Kidney (tissue), 14 donors: ENCODE measurements around the gene BPTF. TPM values are rescaled to one million over a fixed set of nuclear protein-coding genes. Genes with fewer than 3 reads are reported as not detected.
"Not testable (repeated sequence)": the region's sequence is repeated elsewhere in the genome, so short reads cannot be mapped to it uniquely, and the experiment has no call there.

Source experiments
- DNase-seq, 5 donors: peaks; one replicate each; pipeline ENCODE4 v3.0.0-alpha.2; 2013 to 2020
- FAIRE-seq: peaks from 2 replicates; lab custom pipeline; 2012; peaks lifted over from hg19 to GRCh38; lab: Jason Lieb, UNC
- H3K27ac ChIP-seq, 2 donors: one replicate each; pipeline ENCODE4 v1.7.0; 2013; ENCODE audit warnings: low read depth in 2 of 2, low read length in 2 of 2, inconsistent platforms in 1 of 2
- H3K27me3 ChIP-seq: one replicate; pipeline ENCODE4 v1.7.1; 2013; ENCODE audit warnings: low read length, inconsistent platforms; ENCODE audit not compliant: control insufficient read depth, insufficient read depth
- H3K36me3 ChIP-seq, 3 donors: one replicate each; pipeline versions ENCODE4 v1.7.0 to v1.7.1; 2013; ENCODE audit warnings: low read length in 3 of 3, control low read depth in 1 of 3, inconsistent platforms in 1 of 3; ENCODE audit not compliant: insufficient read depth in 3 of 3, control insufficient read depth in 2 of 3
- H3K4me1 ChIP-seq, 3 donors: one replicate each; pipeline versions ENCODE4 v1.7.0 to v1.7.1; 2013; ENCODE audit warnings: low read length in 3 of 3, inconsistent platforms in 1 of 3, low read depth in 1 of 3; ENCODE audit not compliant: control insufficient read depth in 2 of 3, insufficient read depth in 2 of 3
- H3K4me3 ChIP-seq, 3 donors: one replicate each; pipeline versions ENCODE4 v1.7.0 to v1.8.1; 2013; ENCODE audit warnings: low read length in 3 of 3, control low read depth in 1 of 3, inconsistent platforms in 1 of 3
- H3K9ac ChIP-seq, 3 donors: one replicate each; pipeline versions ENCODE4 v1.7.0 to v1.7.1; 2013; ENCODE audit warnings: low read length in 3 of 3, control low read depth in 1 of 3, inconsistent platforms in 1 of 3
- H3K9me3 ChIP-seq, 3 donors: one replicate each; pipeline versions ENCODE4 v1.7.0 to v1.7.1; 2013; ENCODE audit warnings: low read length in 3 of 3, control low read depth in 1 of 3, inconsistent platforms in 1 of 3; ENCODE audit not compliant: control insufficient read depth in 2 of 3, insufficient read depth in 1 of 3
- CTCF ChIP-seq: IDR thresholded peaks from 3 replicates; pipeline ENCODE4 v1.5.1; 2012; ENCODE audit warnings: mild to moderate bottlenecking, moderate library complexity, borderline replicate concordance; ENCODE audit not compliant: insufficient read depth; ENCODE audit errors: extremely low read depth
- intact Hi-C: fragments of 100-400 bp; cut with DNase I; formaldehyde crosslinking; loops from one replicate; pipeline ENCODE4 v1.11.1; 2022
- polyA plus RNA-seq: library from polyadenylated mRNA; stranded (reverse); fragments of 350-450 nt; fragmentation: Illumina TruSeq; extraction: RNeasy Lipid Tissue Mini Kit (QIAGEN cat#74804); gene quantifications from one replicate; pipeline ENCODE4 v1.2.3, GENCODE V29; 2014; ENCODE audit warnings: low read depth, low replicate concordance; ENCODE audit not compliant: insufficient read depth
- total RNA-seq: library from RNA; stranded (reverse); fragmentation: NEBNext Ultra II Directional; extraction: Animal tissue kit (Norgen Biotek cat#: 25700); gene quantifications from one replicate; pipeline ENCODE4 v1.2.1, GENCODE V29; 2021
- donor health status: control.
- donor health status: control.
- donor health status: control.
- donor health status: control.
- donor health status: control.
- donor health status: DM: yes; HTN: yes; CAD: no.
- donor health status: Normal renal cell carcinoma (clear cell type).

Gene BPTF
- total and polyA plus RNA-seq, 2 donors from 2014 or later, result 14.6 to 103 TPM

GRCh38 chr17:67884741-67885140 lies 59.4 kb downstream of the BPTF start:
- no peak for TF ChIP-seq CTCF
- Histone ChIP-seq H3K36me3 (peaks cover 0 to 7% (median 7%) of the 10 kb centered on the region in 3 donors), H3K4me1 (no peaks in the 10 kb centered on the region), H3K4me3 (no peak overlapping the region), H3K9ac (no peak overlapping the region), H3K9me3 (no peaks in the 10 kb centered on the region), H3K27ac (no peak overlapping the region), H3K27me3 (no peaks in the 10 kb centered on the region)
- no peak for FAIRE-seq
- no peak for DNase-seq
- intact Hi-C loops, result no loop called here

- Histone ChIP-seq H3K27me3 (no peaks in the 10 kb centered on the region), H3K4me3 (no peak overlapping the region), H3K9ac (no peak overlapping the region), H3K4me1 (no peaks in the 10 kb centered on the region), H3K36me3 (peaks cover 0 to 15% (median 12%) of the 10 kb centered on the region in 3 donors), H3K9me3 (no peaks in the 10 kb centered on the region), H3K27ac (no peak overlapping the region)
- intact Hi-C loops, result no loop called here
- peak; percentile 22 for TF ChIP-seq CTCF
- FAIRE-seq (no peak), DNase-seq (peak in 1 of 5 donors; percentile 16)
These were observed 66.3 kb downstream of the BPTF start for GRCh38 chr17:67891481-67892119.

GRCh38 chr17:67902511-67903231 lies 77.4 kb downstream of the BPTF start:
- DNase-seq, result peak in 3 of 5 donors; percentile 11 to 62 (median 58)
- no peak for TF ChIP-seq CTCF
- H3K27ac ChIP-seq, result no peak overlapping the region
- peaks cover 10 to 26% (median 14%) of the 10 kb centered on the region in 3 donors for H3K36me3 ChIP-seq
- H3K9ac ChIP-seq, result no peak overlapping the region
- intact Hi-C loops, result no loop called here
- no peak overlapping the region for H3K4me3 ChIP-seq
- H3K27me3 ChIP-seq, result no peaks in the 10 kb centered on the region
- no peaks in the 10 kb centered on the region for H3K9me3 ChIP-seq
- H3K4me1 ChIP-seq, result no peaks in the 10 kb centered on the region
- FAIRE-seq, result no peak

- H3K27ac ChIP-seq, H3K9me3 ChIP-seq, DNase-seq, H3K4me1 ChIP-seq, intact Hi-C loops, H3K4me3 ChIP-seq, H3K9ac ChIP-seq, H3K27me3 ChIP-seq, FAIRE-seq: not testable (repeated sequence)
- peaks cover 10 to 31% (median 18%) of the 10 kb centered on the region in 3 donors for H3K36me3 ChIP-seq
These were observed 80.0 kb downstream of the BPTF start for GRCh38 chr17:67905298-67905697.

GRCh38 chr17:67910117-67910803 lies 85.0 kb downstream of the BPTF start:
- peaks cover 9 to 32% (median 15%) of the 10 kb centered on the region in 3 donors for H3K36me3 ChIP-seq
- H3K9me3 ChIP-seq, DNase-seq, H3K4me1 ChIP-seq, H3K9ac ChIP-seq, FAIRE-seq, H3K27ac ChIP-seq, H3K4me3 ChIP-seq, H3K27me3 ChIP-seq, intact Hi-C loops: not testable (repeated sequence)
